HG03135 (cell line): ENCODE measurements around the gene SLC16A3.

Experiments
- ATAC-seq: cut with Tn5 transposase; IDR thresholded peaks from one replicate; pipeline ENCODE4 v1.9.1; 2021; ENCODE audit warnings: mild to moderate bottlenecking, moderate library complexity; ENCODE audit not compliant: unreplicated experiment

The SLC16A3 gene

GRCh38 chr17:82280537-82280936, 51.7 kb downstream of the SLC16A3 start:
- ATAC-seq = no peak

GRCh38 chr17:82281076-82281475, 52.2 kb downstream of the SLC16A3 start:
- no peak for ATAC-seq

GRCh38 chr17:82281502-82282238, 52.8 kb downstream of the SLC16A3 start:
- ATAC-seq = no peak

GRCh38 chr17:82282239-82283207, 53.7 kb downstream of the SLC16A3 start:
- ATAC-seq = no peak

GRCh38 chr17:82283208-82283749, 54.4 kb downstream of the SLC16A3 start:
- ATAC-seq = no peak

GRCh38 chr17:82285141-82285540, 56.3 kb downstream of the SLC16A3 start:
- no peak for ATAC-seq

- ATAC-seq = no peak
These were observed 58.4 kb downstream of the SLC16A3 start for GRCh38 chr17:82287013-82287867.

- no peak for ATAC-seq
These were observed 59.3 kb downstream of the SLC16A3 start for GRCh38 chr17:82287868-82288801.
